ENCODE data around the gene FAM50B. TPM values are rescaled to one million over a fixed set of nuclear protein-coding genes. Genes with fewer than 3 reads are reported as not detected.
A peak's percentile ranks its signal among the peaks of the same experiment; 100 is the strongest.

FAM50B gene
- total RNA-seq, 2 donors from 2014 or later = 12.4 to 17.3 TPM

GRCh38 chr6:3850451-3851203 lies 1.5 kb downstream of the FAM50B start:
- DNase-seq (ENCODE audit: low spot score) = no peak
- no peak for ATAC-seq (ENCODE audit: insufficient number of reproducible peaks, low FRiP score, low read depth)
- no peak for TF ChIP-seq CTCF (IDR thresholded peaks at IDR 0.05)
- Histone ChIP-seq H3K27ac (no peak overlapping the region), H3K36me3 (no peaks in the 10 kb centered on the region), H3K27me3 (replicated peaks; ENCODE audit: insufficient read depth) (no peaks in the 10 kb centered on the region), H3K9me3 (no peaks in the 10 kb centered on the region), H3K4me1 (ENCODE audit: control insufficient read depth in 1 of 2, low read depth in 2 of 2) (peaks cover 7 to 44% of the 10 kb centered on the region in 2 donors), H3K4me3 (peak overlapping the region; percentile 71)

DNA sequence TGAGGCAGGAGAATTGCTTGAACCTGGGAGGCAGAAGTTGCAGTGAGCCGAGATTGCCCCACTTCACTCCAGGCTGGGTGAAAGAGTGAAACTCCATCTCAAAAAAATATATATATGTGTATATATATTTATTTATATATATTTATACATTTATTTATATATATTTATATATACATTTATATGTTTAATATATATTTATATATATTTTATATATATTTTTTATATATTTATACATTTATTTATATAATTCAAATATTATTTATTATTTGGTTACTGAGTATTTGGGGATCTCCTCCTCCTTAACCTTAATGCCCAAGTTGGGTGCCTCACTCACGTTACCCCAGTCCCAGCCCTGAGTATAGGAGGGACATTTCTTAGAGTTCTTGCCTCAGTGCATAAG lies 2.7 kb downstream of the FAM50B start:
- Histone ChIP-seq H3K4me3 (no peak overlapping the region), H3K36me3 (no peaks in the 10 kb centered on the region), H3K4me1 (ENCODE audit: control insufficient read depth in 1 of 2, low read depth in 2 of 2) (peaks cover 13 to 57% of the 10 kb centered on the region in 2 donors), H3K27me3 (replicated peaks; ENCODE audit: insufficient read depth) (no peaks in the 10 kb centered on the region), H3K27ac (no peak overlapping the region), H3K9me3 (no peaks in the 10 kb centered on the region)
- ATAC-seq (ENCODE audit: insufficient number of reproducible peaks, low FRiP score, low read depth) (no peak), DNase-seq (ENCODE audit: low spot score) (no peak)
- no peak for TF ChIP-seq CTCF (IDR thresholded peaks at IDR 0.05)

GRCh38 chr6:3852391-3852790 lies 3.2 kb downstream of the FAM50B start:
- DNase-seq (ENCODE audit: low spot score) = no peak
- Histone ChIP-seq H3K27me3 (replicated peaks; ENCODE audit: insufficient read depth) (no peaks in the 10 kb centered on the region), H3K36me3 (no peaks in the 10 kb centered on the region), H3K4me3 (no peak overlapping the region), H3K27ac (no peak overlapping the region), H3K4me1 (ENCODE audit: control insufficient read depth in 1 of 2, low read depth in 2 of 2) (peaks cover 16 to 58% of the 10 kb centered on the region in 2 donors), H3K9me3 (no peaks in the 10 kb centered on the region)
- no peak for TF ChIP-seq CTCF (IDR thresholded peaks at IDR 0.05)
- ATAC-seq (ENCODE audit: insufficient number of reproducible peaks, low FRiP score, low read depth) = no peak

- no peak for ATAC-seq (ENCODE audit: insufficient number of reproducible peaks, low FRiP score, low read depth)
- Histone ChIP-seq H3K9me3 (no peaks in the 10 kb centered on the region), H3K27ac (peak overlapping the region; percentile 25 to 65), H3K4me3 (no peak overlapping the region), H3K27me3 (replicated peaks; ENCODE audit: insufficient read depth) (no peaks in the 10 kb centered on the region), H3K36me3 (no peaks in the 10 kb centered on the region), H3K4me1 (ENCODE audit: control insufficient read depth in 1 of 2, low read depth in 2 of 2) (peaks cover 9 to 33% of the 10 kb centered on the region in 2 donors)
- no peak for TF ChIP-seq CTCF (IDR thresholded peaks at IDR 0.05)
- DNase-seq (ENCODE audit: low spot score) = no peak
Observed at GRCh38 chr6:3855866-3856265, 6.7 kb downstream of the FAM50B start.

DNA sequence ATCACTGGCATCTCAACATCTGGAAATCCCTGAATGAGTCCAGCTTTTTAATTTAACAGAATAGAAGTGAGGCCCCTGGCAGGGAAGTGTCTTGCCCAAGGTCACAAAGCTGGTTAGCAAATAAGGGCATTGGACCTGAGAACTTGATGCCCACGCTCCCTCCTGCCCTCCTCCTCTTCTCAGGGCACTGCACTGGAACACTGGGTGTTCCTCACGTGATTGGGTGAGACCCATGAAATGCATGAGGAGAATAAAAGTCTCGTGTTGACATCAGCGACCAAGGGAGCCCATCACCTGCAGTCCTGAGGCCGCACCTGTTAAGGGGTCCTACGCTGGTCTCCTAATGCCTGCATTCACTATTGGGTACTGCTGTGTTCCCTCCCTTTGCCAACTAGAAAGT lies 7.4 kb downstream of the FAM50B start:
- Histone ChIP-seq H3K4me3 (no peak overlapping the region), H3K27ac (peak overlapping the region in 1 of 2 donors; percentile 65), H3K27me3 (replicated peaks; ENCODE audit: insufficient read depth) (no peaks in the 10 kb centered on the region), H3K9me3 (no peaks in the 10 kb centered on the region), H3K36me3 (no peaks in the 10 kb centered on the region), H3K4me1 (ENCODE audit: control insufficient read depth in 1 of 2, low read depth in 2 of 2) (peaks cover 9 to 26% of the 10 kb centered on the region in 2 donors)
- TF ChIP-seq CTCF (IDR thresholded peaks at IDR 0.05) = no peak
- no peak for DNase-seq (ENCODE audit: low spot score)
- no peak for ATAC-seq (ENCODE audit: insufficient number of reproducible peaks, low FRiP score, low read depth)

All from thoracic aorta (tissue), 2 donors.